ENCODE results near the gene UCK2.

The UCK2 gene

GRCh38 chr1:165927169-165927568 is 99.8 kb downstream of the UCK2 start:
- no peak for DNase-seq
- intact Hi-C loops (cut with DNase I), result loop anchor here (10.0 kb wide), 1 partner anchor 508 kb away; no protein-coding TSS in a partner anchor

DNA sequence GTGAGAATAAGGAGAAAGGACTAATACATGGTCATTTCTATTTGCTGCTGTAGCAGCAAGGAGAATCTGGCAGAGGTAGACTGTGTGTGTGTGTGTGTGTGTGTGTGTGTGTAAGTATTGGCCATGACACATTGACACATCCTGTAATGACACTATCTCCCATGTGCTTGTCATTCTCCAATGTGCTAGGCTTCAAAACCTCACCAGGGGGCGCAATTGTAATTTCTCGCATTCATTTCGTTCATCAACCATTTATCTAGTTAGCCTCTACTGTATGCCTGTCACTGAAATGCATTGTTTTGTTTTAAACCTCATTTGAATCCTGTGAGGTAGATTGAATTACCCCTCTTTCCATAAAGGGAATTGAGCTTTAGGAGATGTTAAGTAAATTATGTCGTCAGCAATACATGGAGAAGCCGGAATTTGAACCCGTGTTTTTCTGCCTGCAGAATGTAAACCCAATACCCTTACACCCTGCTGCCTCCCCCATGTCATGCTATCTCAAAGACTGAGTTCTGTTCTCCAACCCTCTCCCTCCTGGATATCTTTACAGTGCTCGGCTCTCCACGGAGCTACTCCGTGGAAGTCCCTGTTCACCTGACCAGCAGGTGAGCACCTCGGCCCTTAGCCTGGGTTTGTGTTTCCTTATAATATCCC is 100.8 kb downstream of the UCK2 start:
- intact Hi-C loops (cut with DNase I), result loop anchor here (10.0 kb wide), 1 partner anchor 507 kb away; no protein-coding TSS in a partner anchor

DNA sequence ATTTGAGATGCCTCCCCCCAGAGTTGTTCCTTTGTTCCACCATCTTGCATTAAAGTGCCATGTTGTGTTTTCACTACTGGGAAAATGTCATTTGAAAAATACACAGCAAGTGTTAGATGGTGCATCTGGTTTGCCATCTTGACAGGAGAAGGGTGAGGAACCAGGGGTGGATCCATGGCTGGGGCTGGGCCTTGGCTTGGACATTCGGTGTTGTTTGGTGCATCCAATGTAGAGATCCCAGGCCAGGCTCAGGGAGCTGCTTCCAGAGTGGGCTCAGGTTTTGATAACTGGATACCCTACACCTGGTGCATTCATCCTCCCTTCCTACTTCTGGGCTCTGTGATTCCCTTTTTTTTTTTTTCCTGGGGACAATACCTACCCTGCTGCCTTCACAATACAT is 103.5 kb downstream of the UCK2 start:
- intact Hi-C loops (cut with DNase I), result no loop called here
- no peak for DNase-seq

More for the DNA sequence above, 100.8 kb downstream of the UCK2 start:
- peak in 5 of 10 donors; percentile 38 to 71 (median 44) for DNase-seq

GRCh38 chr1:165933446-165934170 is 106.2 kb downstream of the UCK2 start:
- no peak for DNase-seq
- intact Hi-C loops (cut with DNase I), result no loop called here

- intact Hi-C loops (cut with DNase I), result no loop called here
- DNase-seq, result peak in 5 of 10 donors; percentile 18 to 85 (median 73)
These were observed 109.1 kb downstream of the UCK2 start for GRCh38 chr1:165936542-165936941.

GRCh38 chr1:165937829-165938228 is 110.4 kb downstream of the UCK2 start:
- intact Hi-C loops (cut with DNase I), result no loop called here
- no peak for DNase-seq

DNA sequence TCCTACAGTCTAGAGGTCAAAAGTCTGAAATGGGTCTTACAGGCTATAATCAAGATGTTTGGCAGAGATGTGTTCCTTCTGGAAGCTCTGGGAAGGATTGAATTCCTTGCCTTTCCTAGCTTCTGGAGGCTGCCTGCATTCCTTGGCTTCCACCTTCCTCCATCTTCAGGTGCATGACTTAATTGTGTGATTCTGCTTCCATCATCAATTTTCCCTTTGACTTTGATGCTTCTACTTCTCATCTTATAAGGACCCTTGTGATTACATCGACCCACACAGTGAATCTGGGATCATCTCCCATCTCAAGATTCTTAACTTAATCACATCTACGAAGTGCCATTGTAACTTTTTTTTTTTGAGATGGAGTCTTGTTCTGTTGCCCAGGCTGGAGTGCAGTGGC is 111.4 kb downstream of the UCK2 start:
- intact Hi-C loops (cut with DNase I), result no loop called here
- no peak for DNase-seq

- intact Hi-C loops (cut with DNase I), result no loop called here
- no peak for DNase-seq
These were observed 114.1 kb downstream of the UCK2 start for GRCh38 chr1:165941531-165941930.

DNA sequence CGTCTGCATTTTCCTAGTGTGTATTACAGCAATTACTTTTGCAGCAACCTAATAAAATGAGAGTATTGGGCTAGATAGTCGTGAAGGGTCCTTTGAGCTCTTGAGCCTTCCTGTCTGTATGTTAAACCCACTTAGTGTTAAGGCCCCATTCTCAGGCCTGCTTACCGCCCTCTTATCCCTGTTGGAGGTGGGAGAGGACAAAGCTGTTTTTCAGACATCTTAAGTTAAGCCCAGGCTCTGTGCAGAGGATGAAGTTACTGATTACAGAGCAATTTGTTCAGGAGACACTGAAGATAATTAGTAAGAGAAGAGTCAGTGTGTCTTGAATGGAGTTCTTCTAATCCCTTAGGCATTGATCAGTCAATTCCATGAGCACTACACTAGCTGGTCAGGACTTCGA is 114.6 kb downstream of the UCK2 start:
- DNase-seq, result no peak
- intact Hi-C loops (cut with DNase I), result no loop called here

GRCh38 chr1:165942927-165943597 is 115.6 kb downstream of the UCK2 start:
- intact Hi-C loops (cut with DNase I), result no loop called here
- DNase-seq, result no peak

DNA sequence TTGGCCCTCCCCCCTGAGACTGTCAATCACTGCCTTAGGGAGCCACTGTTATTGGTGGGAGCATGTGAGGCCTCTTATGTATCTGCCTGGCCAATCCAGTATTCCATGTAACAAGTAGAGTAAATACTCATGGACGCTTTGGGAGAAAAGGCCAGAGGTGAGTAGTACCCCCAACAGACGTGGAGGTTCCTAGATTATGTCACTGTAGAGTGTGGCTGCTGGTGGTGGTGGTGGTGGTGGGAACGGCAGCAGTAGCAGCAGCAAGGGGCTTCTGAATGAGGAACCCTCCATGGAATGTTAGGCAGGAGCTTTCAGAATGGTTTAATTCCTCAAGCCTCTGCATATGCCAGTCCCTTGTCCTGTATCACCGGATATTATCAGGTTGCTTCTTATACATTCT is 118.5 kb downstream of the UCK2 start:
- DNase-seq, result peak in 1 of 10 donors; percentile 4
- intact Hi-C loops (cut with DNase I), result no loop called here

GRCh38 chr1:165947797-165948455 is 120.5 kb downstream of the UCK2 start:
- intact Hi-C loops (cut with DNase I), result no loop called here

GRCh38 chr1:165949335-165950130 is 122.1 kb downstream of the UCK2 start:
- intact Hi-C loops (cut with DNase I), result no loop called here

More at GRCh38 chr1:165947797-165948455, 120.5 kb downstream of the UCK2 start:
- peak in 1 of 10 donors; percentile 42 for DNase-seq

DNA sequence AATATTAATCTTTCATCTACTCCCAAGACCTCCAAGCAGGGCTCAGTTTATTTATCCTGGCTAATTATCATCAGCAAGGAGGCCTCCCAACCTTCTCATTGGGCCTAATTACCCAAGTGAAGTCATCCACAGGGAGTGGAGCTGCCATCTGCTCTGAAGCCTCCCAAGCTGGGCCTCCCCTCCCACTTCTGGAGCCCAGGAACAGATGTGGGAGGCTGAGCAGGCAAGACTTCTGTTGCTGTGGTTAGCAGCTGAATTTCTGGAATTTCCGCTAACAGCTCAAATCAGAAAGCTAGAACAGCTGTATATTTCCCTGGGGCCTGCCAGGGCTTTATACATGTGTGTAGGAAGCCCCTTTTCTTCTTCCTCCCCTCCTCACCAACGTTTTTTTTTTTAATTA is 127.5 kb downstream of the UCK2 start:
- DNase-seq, result no peak
- intact Hi-C loops (cut with DNase I), result no loop called here

More at GRCh38 chr1:165949335-165950130, 122.1 kb downstream of the UCK2 start:
- peak in 1 of 10 donors; percentile 43 for DNase-seq

DNA sequence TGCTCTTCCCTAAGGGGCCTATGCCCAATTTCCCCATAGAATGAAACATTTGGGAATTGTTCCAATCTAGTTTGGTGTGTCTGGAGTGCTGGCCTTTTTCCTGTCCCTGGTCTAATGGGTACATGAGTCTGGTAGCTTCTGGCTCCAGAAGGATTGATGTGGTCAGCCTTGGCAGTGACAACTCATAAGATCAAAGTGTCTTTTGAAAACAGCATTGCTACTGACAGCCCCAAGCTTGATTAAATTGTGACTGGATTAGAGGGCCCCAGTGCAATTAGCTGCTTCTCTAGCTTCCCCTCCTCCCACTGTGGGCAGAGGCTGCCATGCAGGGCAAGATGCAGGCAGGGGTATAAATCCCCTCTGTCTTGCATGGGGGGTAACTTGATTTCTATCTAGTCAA is 130.9 kb downstream of the UCK2 start:
- intact Hi-C loops (cut with DNase I), result no loop called here
- DNase-seq, result no peak

GRCh38 chr1:165960136-165960535 is 132.7 kb downstream of the UCK2 start:
- peak in 3 of 10 donors; percentile 29 to 73 (median 46) for DNase-seq
- intact Hi-C loops (cut with DNase I), result no loop called here

GRCh38 chr1:165960881-165961280 is 133.5 kb downstream of the UCK2 start:
- intact Hi-C loops (cut with DNase I), result no loop called here
- DNase-seq, result peak in 1 of 10 donors; percentile 60
